Gastrocnemius medialis (tissue), 4 donors: ENCODE results near the gene HS3ST3A1. TPM values are rescaled to one million over a fixed set of nuclear protein-coding genes. Genes with fewer than 3 reads are reported as not detected.

Experiments
- ATAC-seq, 2 donors: fragments of 150-250 bp; one replicate each; pipeline ENCODE4 v1.9.1; 2016
- DNase-seq, 2 donors: peaks; one replicate each; pipeline ENCODE4 v3.0.0-alpha.2; 2019
- H3K27ac ChIP-seq, 4 donors: fragments of 200-600 bp; sonication (generic); 1 replicate in 1 of 4; 2 replicates in 3 of 4; pipeline ENCODE4 v1.5.1; 2016 to 2018; ENCODE audit warnings: mild to moderate bottlenecking in 2 of 4, moderate library complexity in 1 of 4
- H3K27me3 ChIP-seq, 3 donors: fragments of 200-600 bp; sonication (generic) in 2 of 3; 1 replicate in 1 of 3; 2 replicates in 2 of 3; pipeline versions ENCODE4 v1.5.1 to v1.6.0; 2016 to 2019; ENCODE audit warnings: mild to moderate bottlenecking in 1 of 3, moderate library complexity in 1 of 3
- H3K36me3 ChIP-seq, 2 donors: fragments of 200-600 bp; sonication (generic) in 1 of 2; one replicate each; pipeline ENCODE4 v1.5.1; 2017 to 2018
- H3K4me1 ChIP-seq, 2 donors: fragments of 200-600 bp; sonication (generic) in 1 of 2; one replicate each; pipeline ENCODE4 v1.5.1; 2016 to 2017; ENCODE audit warnings: mild to moderate bottlenecking in 2 of 2
- H3K4me3 ChIP-seq, 4 donors: fragments of 200-600 bp; sonication (generic) in 3 of 4; 1 replicate in 1 of 4; 2 replicates in 3 of 4; pipeline ENCODE4 v1.5.1; 2016 to 2019; ENCODE audit warnings: mild to moderate bottlenecking in 2 of 4
- H3K9me3 ChIP-seq, 3 donors: fragments of 200-600 bp; sonication (generic) in 2 of 3; 1 replicate in 1 of 3; 2 replicates in 2 of 3; pipeline ENCODE4 v1.5.1; 2016 to 2019
- POLR2A ChIP-seq, 2 donors: fragments of 450-650 bp; IDR thresholded peaks; one replicate each; pipeline ENCODE4 v1.6.1; 2017; ENCODE audit warnings: antibody characterized with exemption in 2 of 2, mild to moderate bottlenecking in 2 of 2, moderate library complexity in 2 of 2
- in situ Hi-C, 4 donors: fragments of 200-750 bp; cut with MboI; loops; one replicate each; pipeline versions ENCODE4 v1.15.0 to v1.8.0; 2017; ENCODE audit warnings: low sequenced_read_pairs in 4 of 4
- intact Hi-C: fragments of 100-400 bp; cut with DNase I; formaldehyde crosslinking; loops from one replicate; pipeline ENCODE4 v1.15.1; 2023; ENCODE audit warnings: low total_unique reads
- total RNA-seq, 4 donors: library from RNA; depleted of rRNA; stranded (reverse); fragments of >200 nt; gene quantifications; one replicate each; pipeline versions ENCODE4 v1.1.0 to v1.2.3, GENCODE V29; 2016
- TF ChIP-seq, protein P1 (sequence below), 5 experiments: fragments of 450-650 bp in 3 of 5; fragments of 200-600 bp in 2 of 5; sonication (generic) in 2 of 5; IDR thresholded peaks in 4 of 5; conservative IDR thresholded peaks in 1 of 5; 1 replicate in 4 of 5; 2 replicates in 1 of 5; pipeline ENCODE4 v1.5.1; 2016 to 2019; ENCODE audit warnings: antibody characterized with exemption in 5 of 5, mild to moderate bottlenecking in 3 of 5, moderate library complexity in 3 of 5

Gene HS3ST3A1
- total RNA-seq, 4 donors from 2014 or later = 0.23 to 1.4 (median 0.85) TPM

DNA sequence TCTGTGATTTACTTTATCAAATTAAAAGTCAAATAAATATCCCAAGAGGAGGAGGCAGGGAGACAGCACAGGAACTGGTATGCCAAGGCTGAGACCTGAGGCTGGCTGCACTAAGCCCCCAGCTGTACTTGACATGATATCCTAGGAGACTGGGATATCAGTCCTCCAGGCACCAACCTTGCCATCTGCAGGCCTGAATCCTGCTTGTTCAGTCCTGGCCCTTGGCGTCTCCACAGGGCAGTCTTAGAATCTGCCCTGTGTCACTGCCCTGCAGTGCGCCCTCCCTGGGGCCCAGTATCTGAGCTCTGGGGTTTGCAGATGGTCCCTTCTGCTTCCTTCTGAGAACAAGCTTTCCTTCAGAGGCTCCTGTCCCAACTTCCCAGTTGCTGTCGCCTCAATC, 75.9 kb downstream of the HS3ST3A1 start:
- no peaks in the 10 kb centered on the region for H3K27me3 ChIP-seq
- H3K4me3 ChIP-seq = no peak overlapping the region
- ATAC-seq = no peak
- DNase-seq = no peak
- no peak for TF ChIP-seq POLR2A (IDR thresholded peaks at IDR 0.05)
- no peaks in the 10 kb centered on the region for H3K36me3 ChIP-seq
- in situ Hi-C loops (no loop called here), intact Hi-C loops (no loop called here)
- no peaks in the 10 kb centered on the region for H3K4me1 ChIP-seq
- no peak overlapping the region for H3K27ac ChIP-seq
- no peaks in the 10 kb centered on the region for H3K9me3 ChIP-seq

DNA sequence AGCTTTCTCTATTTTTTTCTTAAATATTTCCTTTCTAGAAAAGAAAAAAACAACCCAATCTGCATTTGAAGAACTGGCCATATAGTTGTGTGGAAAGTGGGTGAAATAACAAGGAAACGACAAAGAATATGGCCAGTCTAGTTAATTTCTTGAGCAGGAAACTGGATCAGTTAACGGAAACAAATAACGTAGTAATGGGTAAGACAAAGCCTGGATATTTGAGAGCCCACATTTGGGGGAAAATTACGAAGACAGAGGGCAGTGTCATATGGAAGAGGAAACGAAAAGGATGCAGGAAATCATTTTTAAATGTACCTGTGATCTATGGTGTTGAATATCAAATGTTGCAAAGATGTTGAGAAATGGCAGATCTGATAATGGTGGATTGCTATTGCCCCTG, 78.6 kb downstream of the HS3ST3A1 start:
- DNase-seq (no peak), ATAC-seq (no peak)
- no peaks in the 10 kb centered on the region for H3K27me3 ChIP-seq
- intact Hi-C loops = no loop called here
- no peak overlapping the region for H3K4me3 ChIP-seq
- H3K4me1 ChIP-seq = no peaks in the 10 kb centered on the region
- no peaks in the 10 kb centered on the region for H3K36me3 ChIP-seq
- no peak overlapping the region for H3K27ac ChIP-seq
- H3K9me3 ChIP-seq = no peaks in the 10 kb centered on the region
- TF ChIP-seq, protein P1, sequence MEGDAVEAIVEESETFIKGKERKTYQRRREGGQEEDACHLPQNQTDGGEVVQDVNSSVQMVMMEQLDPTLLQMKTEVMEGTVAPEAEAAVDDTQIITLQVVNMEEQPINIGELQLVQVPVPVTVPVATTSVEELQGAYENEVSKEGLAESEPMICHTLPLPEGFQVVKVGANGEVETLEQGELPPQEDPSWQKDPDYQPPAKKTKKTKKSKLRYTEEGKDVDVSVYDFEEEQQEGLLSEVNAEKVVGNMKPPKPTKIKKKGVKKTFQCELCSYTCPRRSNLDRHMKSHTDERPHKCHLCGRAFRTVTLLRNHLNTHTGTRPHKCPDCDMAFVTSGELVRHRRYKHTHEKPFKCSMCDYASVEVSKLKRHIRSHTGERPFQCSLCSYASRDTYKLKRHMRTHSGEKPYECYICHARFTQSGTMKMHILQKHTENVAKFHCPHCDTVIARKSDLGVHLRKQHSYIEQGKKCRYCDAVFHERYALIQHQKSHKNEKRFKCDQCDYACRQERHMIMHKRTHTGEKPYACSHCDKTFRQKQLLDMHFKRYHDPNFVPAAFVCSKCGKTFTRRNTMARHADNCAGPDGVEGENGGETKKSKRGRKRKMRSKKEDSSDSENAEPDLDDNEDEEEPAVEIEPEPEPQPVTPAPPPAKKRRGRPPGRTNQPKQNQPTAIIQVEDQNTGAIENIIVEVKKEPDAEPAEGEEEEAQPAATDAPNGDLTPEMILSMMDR (IDR thresholded peaks at IDR 0.05 in 4 of 5, conservative IDR thresholded peaks at IDR 0.05 in 1 of 5) = no peak
- no peak for TF ChIP-seq POLR2A (IDR thresholded peaks at IDR 0.05)
- in situ Hi-C loops = no loop called here

DNA sequence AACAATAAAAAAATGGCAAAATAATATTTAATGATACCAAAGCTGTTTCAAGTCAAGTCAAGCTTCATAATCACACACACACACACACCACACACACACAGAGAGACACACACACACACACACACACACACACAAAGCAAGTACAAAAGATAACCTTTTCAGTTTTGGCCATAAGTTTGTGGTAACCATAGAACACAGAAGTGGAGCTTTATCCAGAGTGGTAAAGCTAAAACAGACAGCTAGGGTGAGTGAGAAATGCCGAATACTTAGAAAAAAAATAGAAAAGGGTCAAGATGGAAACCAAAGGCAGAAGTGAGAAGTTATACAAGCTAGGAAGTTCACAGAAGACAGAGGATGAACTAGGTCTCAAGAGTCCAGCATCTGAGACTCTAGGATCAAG, 79.0 kb downstream of the HS3ST3A1 start:
- H3K4me3 ChIP-seq = no peak overlapping the region
- TF ChIP-seq POLR2A (IDR thresholded peaks at IDR 0.05) = no peak
- TF ChIP-seq, protein P1 (IDR thresholded peaks at IDR 0.05 in 4 of 5, conservative IDR thresholded peaks at IDR 0.05 in 1 of 5) = no peak
- intact Hi-C loops = no loop called here

DNA sequence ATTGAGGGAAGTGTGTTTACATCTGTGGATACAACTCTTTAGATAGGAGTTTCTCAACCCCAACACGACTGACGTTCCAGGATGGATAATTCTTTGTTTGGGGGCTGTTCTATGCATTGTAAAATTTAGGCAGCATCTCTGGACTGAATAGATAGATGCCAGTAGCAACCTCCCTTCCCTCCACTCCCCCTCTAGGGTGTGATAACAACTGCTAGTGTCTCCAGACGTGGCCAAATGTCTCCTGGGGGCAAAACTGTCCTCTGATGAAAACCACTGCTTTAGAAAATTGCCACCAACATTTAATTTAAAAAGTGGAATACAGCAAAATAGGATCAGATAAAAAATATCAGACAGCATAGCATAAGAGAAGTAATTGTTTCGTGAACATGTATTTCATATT, 79.9 kb downstream of the HS3ST3A1 start:
- no peak for ATAC-seq
- H3K4me3 ChIP-seq = no peak overlapping the region
- no peak overlapping the region for H3K27ac ChIP-seq
- in situ Hi-C loops = no loop called here
- H3K4me1 ChIP-seq = no peaks in the 10 kb centered on the region
- H3K27me3 ChIP-seq = no peaks in the 10 kb centered on the region
- H3K9me3 ChIP-seq = no peaks in the 10 kb centered on the region
- intact Hi-C loops = no loop called here
- no peaks in the 10 kb centered on the region for H3K36me3 ChIP-seq
- TF ChIP-seq, protein P1 (IDR thresholded peaks at IDR 0.05 in 4 of 5, conservative IDR thresholded peaks at IDR 0.05 in 1 of 5) = no peak
- TF ChIP-seq POLR2A (IDR thresholded peaks at IDR 0.05) = no peak
- no peak for DNase-seq

More for the DNA sequence above, 79.0 kb downstream of the HS3ST3A1 start:
- ATAC-seq (no peak), DNase-seq (no peak)
- H3K9me3 ChIP-seq = no peaks in the 10 kb centered on the region
- H3K27ac ChIP-seq = no peak overlapping the region
- H3K4me1 ChIP-seq = no peaks in the 10 kb centered on the region
- no peaks in the 10 kb centered on the region for H3K27me3 ChIP-seq
- in situ Hi-C loops = no loop called here
- no peaks in the 10 kb centered on the region for H3K36me3 ChIP-seq

DNA sequence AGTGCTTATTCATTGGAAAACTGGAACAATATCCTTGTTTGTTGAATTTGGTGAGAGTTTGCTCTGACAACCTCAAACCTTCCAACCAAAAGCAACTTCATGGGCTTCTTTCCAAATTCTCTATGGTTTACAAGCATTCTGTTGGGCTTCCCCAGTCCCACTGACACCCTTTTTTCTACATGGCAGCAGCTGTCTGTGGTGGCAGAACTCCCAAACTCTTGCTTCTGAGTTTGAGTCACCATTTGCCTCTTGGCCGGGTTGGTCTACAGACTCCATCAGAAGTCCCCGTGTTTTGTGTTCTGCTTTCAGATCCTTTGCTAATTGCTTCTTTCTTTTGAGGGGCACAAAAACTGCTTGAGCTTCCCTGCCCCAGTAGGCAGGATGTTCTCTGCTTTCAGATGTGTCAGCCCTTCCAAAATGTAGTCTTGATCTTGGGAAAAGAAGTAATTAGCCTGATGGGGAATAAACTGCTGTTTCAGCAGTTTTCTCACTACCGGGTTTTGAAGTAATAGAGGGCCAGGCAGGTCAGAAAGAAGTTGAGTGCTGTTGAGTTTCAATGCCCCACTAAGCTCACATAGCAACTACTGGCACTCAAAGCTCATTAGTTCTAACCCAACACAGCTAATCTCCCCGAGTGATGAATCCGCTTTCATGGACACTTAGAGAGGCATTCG, 80.7 kb downstream of the HS3ST3A1 start:
- Histone ChIP-seq H3K9me3 (no peaks in the 10 kb centered on the region), H3K27ac (no peak overlapping the region), H3K4me3 (no peak overlapping the region), H3K4me1 (no peaks in the 10 kb centered on the region), H3K27me3 (no peaks in the 10 kb centered on the region), H3K36me3 (no peaks in the 10 kb centered on the region)
- intact Hi-C loops = no loop called here
- in situ Hi-C loops = no loop called here
- DNase-seq = no peak
- no peak for ATAC-seq
- TF ChIP-seq, protein P1 (IDR thresholded peaks at IDR 0.05 in 4 of 5, conservative IDR thresholded peaks at IDR 0.05 in 1 of 5) = no peak
- no peak for TF ChIP-seq POLR2A (IDR thresholded peaks at IDR 0.05)
